IMR-90 (cell line): Measurements from ENCODE around the gene ADGRV1.

Experiments
- BHLHE40 ChIP-seq: fragments of 150-350 bp; IDR thresholded peaks from 2 replicates; pipeline ENCODE4 v1.6.1; 2016; ENCODE audit warnings: mild to moderate bottlenecking, low read depth, low read length
- CEBPB ChIP-seq: IDR thresholded peaks from 2 replicates; pipeline ENCODE4 v1.6.1; 2012; ENCODE audit warnings: low read depth, low read length, improper control_type of control experiment
- FOS ChIP-seq: fragments of 150-350 bp; IDR thresholded peaks from 2 replicates; pipeline ENCODE4 v1.6.1; 2016; ENCODE audit warnings: low read depth, low read length
- MAZ ChIP-seq: IDR thresholded peaks from 2 replicates; pipeline ENCODE4 v1.6.1; 2012; ENCODE audit warnings: low read depth, mild to moderate bottlenecking, low read length, improper control_type of control experiment, moderate library complexity, borderline replicate concordance
- MXI1 ChIP-seq: IDR thresholded peaks from 2 replicates; pipeline ENCODE4 v1.6.1; 2012; ENCODE audit warnings: low read depth, mild to moderate bottlenecking, low read length, moderate library complexity, borderline replicate concordance
- NFE2L2 ChIP-seq: fragments of 150-350 bp; IDR thresholded peaks from 2 replicates; pipeline ENCODE4 v1.6.1; 2016; ENCODE audit warnings: low read depth, mild to moderate bottlenecking, low read length
- POLR2A ChIP-seq: IDR thresholded peaks from 2 replicates; pipeline ENCODE4 v1.6.1; 2012; ENCODE audit warnings: mild to moderate bottlenecking, low read depth, low read length
- RAD21 ChIP-seq: IDR thresholded peaks from 2 replicates; pipeline ENCODE4 v1.6.1; 2012; ENCODE audit warnings: low read length, improper control_type of control experiment
- RCOR1 ChIP-seq: IDR thresholded peaks from 2 replicates; pipeline ENCODE4 v1.6.1; 2012; ENCODE audit warnings: mild to moderate bottlenecking, low read length, improper control_type of control experiment; ENCODE audit not compliant: insufficient replicate concordance
- RFX5 ChIP-seq: IDR thresholded peaks from 2 replicates; pipeline ENCODE4 v1.8.0; 2012; ENCODE audit warnings: low read depth, mild to moderate bottlenecking, low read length, moderate library complexity
- SMC3 ChIP-seq: fragments of 150-350 bp; IDR thresholded peaks from 2 replicates; pipeline ENCODE4 v1.6.1; 2016; ENCODE audit warnings: low read depth, mild to moderate bottlenecking, antibody characterized with exemption, low read length, moderate library complexity
- TF ChIP-seq, protein P1 (sequence below): conservative IDR thresholded peaks from 2 replicates; pipeline ENCODE4 v1.5.1; 2012; ENCODE audit warnings: mild to moderate bottlenecking, low read depth, low read length, improper control_type of control experiment
- TF ChIP-seq, protein P2 (sequence below): fragments of 150-350 bp; IDR thresholded peaks from 2 replicates; pipeline ENCODE4 v1.6.1; 2016; ENCODE audit warnings: low read depth, mild to moderate bottlenecking, low read length, moderate library complexity, borderline replicate concordance
- TF ChIP-seq, protein P3 (sequence below): fragments of 150-350 bp; IDR thresholded peaks from 2 replicates; pipeline ENCODE4 v1.6.1; 2017; ENCODE audit warnings: mild to moderate bottlenecking, antibody characterized with exemption, low read length, low read depth

DNA sequence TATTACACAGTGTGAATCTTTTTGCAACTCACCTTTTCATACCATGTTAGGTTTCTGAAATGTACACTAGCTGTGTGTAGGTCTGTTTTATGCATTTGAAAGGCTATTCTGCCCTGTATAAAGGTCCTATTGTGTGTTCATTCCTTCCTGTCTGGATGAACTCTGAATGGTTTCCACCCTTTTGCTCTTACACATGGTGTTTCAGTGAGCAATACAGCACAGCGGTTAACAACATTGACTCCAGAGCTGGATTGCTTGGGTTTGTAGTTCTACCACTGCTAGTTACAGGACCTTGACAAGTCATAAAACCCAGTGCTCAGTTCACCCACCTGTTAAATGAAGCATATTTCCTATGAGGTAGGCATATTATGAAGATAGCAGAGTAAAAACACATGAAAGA is 331.6 kb downstream of the ADGRV1 start:
- TF ChIP-seq POLR2A (no peak), MAZ (no peak), CEBPB (no peak), SMC3 (no peak), MXI1 (no peak), RAD21 (no peak), RCOR1 (no peak), RFX5 (no peak), BHLHE40 (no peak), FOS (no peak), NFE2L2 (no peak)
- TF ChIP-seq, protein P1, sequence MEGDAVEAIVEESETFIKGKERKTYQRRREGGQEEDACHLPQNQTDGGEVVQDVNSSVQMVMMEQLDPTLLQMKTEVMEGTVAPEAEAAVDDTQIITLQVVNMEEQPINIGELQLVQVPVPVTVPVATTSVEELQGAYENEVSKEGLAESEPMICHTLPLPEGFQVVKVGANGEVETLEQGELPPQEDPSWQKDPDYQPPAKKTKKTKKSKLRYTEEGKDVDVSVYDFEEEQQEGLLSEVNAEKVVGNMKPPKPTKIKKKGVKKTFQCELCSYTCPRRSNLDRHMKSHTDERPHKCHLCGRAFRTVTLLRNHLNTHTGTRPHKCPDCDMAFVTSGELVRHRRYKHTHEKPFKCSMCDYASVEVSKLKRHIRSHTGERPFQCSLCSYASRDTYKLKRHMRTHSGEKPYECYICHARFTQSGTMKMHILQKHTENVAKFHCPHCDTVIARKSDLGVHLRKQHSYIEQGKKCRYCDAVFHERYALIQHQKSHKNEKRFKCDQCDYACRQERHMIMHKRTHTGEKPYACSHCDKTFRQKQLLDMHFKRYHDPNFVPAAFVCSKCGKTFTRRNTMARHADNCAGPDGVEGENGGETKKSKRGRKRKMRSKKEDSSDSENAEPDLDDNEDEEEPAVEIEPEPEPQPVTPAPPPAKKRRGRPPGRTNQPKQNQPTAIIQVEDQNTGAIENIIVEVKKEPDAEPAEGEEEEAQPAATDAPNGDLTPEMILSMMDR, result no peak
- TF ChIP-seq, protein P2, sequence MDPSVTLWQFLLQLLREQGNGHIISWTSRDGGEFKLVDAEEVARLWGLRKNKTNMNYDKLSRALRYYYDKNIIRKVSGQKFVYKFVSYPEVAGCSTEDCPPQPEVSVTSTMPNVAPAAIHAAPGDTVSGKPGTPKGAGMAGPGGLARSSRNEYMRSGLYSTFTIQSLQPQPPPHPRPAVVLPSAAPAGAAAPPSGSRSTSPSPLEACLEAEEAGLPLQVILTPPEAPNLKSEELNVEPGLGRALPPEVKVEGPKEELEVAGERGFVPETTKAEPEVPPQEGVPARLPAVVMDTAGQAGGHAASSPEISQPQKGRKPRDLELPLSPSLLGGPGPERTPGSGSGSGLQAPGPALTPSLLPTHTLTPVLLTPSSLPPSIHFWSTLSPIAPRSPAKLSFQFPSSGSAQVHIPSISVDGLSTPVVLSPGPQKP, result no peak
- TF ChIP-seq, protein P3, sequence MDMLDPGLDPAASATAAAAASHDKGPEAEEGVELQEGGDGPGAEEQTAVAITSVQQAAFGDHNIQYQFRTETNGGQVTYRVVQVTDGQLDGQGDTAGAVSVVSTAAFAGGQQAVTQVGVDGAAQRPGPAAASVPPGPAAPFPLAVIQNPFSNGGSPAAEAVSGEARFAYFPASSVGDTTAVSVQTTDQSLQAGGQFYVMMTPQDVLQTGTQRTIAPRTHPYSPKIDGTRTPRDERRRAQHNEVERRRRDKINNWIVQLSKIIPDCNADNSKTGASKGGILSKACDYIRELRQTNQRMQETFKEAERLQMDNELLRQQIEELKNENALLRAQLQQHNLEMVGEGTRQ, result no peak
